Right atrium auricular region (tissue), 2 donors: ENCODE data around the gene AIFM2. TPM values are rescaled to one million over a fixed set of nuclear protein-coding genes. Genes with fewer than 3 reads are reported as not detected.
A peak's percentile ranks its signal among the peaks of the same experiment; 100 is the strongest.
"Not testable (repeated sequence)": the region's sequence is repeated elsewhere in the genome, so short reads cannot be mapped to it uniquely, and the experiment has no call there.

ENCODE experiments used
- DNase-seq: peaks from one replicate; pipeline ENCODE4 v3.0.0-alpha.2; 2019; ENCODE audit warnings: low spot score
- H3K27ac ChIP-seq, 2 donors: fragments of 200-600 bp; sonication (generic); 1 replicate in 1 of 2; 2 replicates in 1 of 2; pipeline ENCODE4 v1.5.1; 2016 to 2019
- H3K27me3 ChIP-seq, 2 donors: fragments of 200-600 bp; sonication (generic); one replicate each; pipeline versions ENCODE4 v1.5.1 to v1.6.0; 2017 to 2019
- H3K36me3 ChIP-seq: fragments of 200-600 bp; sonication (generic); one replicate; pipeline ENCODE4 v1.5.1; 2016
- H3K4me1 ChIP-seq, 2 donors: fragments of 200-600 bp; sonication (generic); one replicate each; pipeline versions ENCODE4 v1.5.1 to v1.6.0; 2017 to 2019
- H3K4me3 ChIP-seq, 2 donors: fragments of 200-600 bp; sonication (generic); 1 replicate in 1 of 2; 2 replicates in 1 of 2; pipeline ENCODE4 v1.5.1; 2017 to 2019; ENCODE audit warnings: mild to moderate bottlenecking in 1 of 2, moderate library complexity in 1 of 2
- H3K9me3 ChIP-seq, 2 donors: fragments of 200-600 bp; sonication (generic); one replicate each; pipeline ENCODE4 v1.5.1; 2019
- CTCF ChIP-seq, 2 donors: fragments of 200-600 bp; sonication (generic); IDR thresholded peaks; one replicate each; pipeline ENCODE4 v1.5.1; 2019; ENCODE audit warnings: antibody characterized with exemption in 2 of 2
- total RNA-seq, 2 donors: library from RNA; depleted of rRNA; stranded (reverse); fragments of >200 nt; gene quantifications; one replicate each; pipeline ENCODE4 v1.1.0, GENCODE V29; 2016

Gene AIFM2
- total RNA-seq: 10 to 100 TPM in 1 of 2 donors, 1 to 10 TPM in 1; 6.2 to 12.0 TPM

GRCh38 chr10:70132098-70133029 lies at the start of gene AIFM2:
AIFM2 (minus strand) TSS chr10:70132825; CDS start chr10:70124084, 8,741 bp downstream.
- Histone ChIP-seq H3K9me3 (no peaks in the 10 kb centered on the region), H3K36me3 (no peaks in the 10 kb centered on the region), H3K27me3 (no peaks in the 10 kb centered on the region), H3K27ac (peak within 1 kb of the TSS; percentile 84 to 87), H3K4me3 (peak within 1 kb of the TSS; percentile 64 to 69), H3K4me1 (peaks cover 0 to 18% of the 10 kb centered on the region in 2 donors)
- DNase-seq: peak; percentile 86
- TF ChIP-seq CTCF (IDR thresholded peaks at IDR 0.05): peak in 1 of 2 donors; percentile 39

- not testable (repeated sequence) for H3K36me3 ChIP-seq, H3K27ac ChIP-seq, H3K4me1 ChIP-seq, H3K4me3 ChIP-seq, DNase-seq, H3K27me3 ChIP-seq
- peaks cover 0 to 11% of the 10 kb centered on the region in 2 donors for H3K9me3 ChIP-seq
Observed at GRCh38 chr10:70179209-70179608, 46.6 kb upstream of the AIFM2 start.

- H3K9me3 ChIP-seq: peaks cover 0 to 11% of the 10 kb centered on the region in 2 donors
- no peak overlapping the region for H3K4me3 ChIP-seq
- no peak for TF ChIP-seq CTCF (IDR thresholded peaks at IDR 0.05)
- H3K27me3 ChIP-seq: no peaks in the 10 kb centered on the region
- H3K27ac ChIP-seq: no peak overlapping the region
- no peaks in the 10 kb centered on the region for H3K4me1 ChIP-seq
- H3K36me3 ChIP-seq: no peaks in the 10 kb centered on the region
- no peak for DNase-seq
Observed at GRCh38 chr10:70178139-70178725, 45.6 kb upstream of the AIFM2 start.

- no peak for TF ChIP-seq CTCF (IDR thresholded peaks at IDR 0.05)
- H3K27ac ChIP-seq: no peak overlapping the region
- H3K9me3 ChIP-seq: peaks cover 0 to 11% of the 10 kb centered on the region in 2 donors
- no peak overlapping the region for H3K4me3 ChIP-seq
- no peaks in the 10 kb centered on the region for H3K27me3 ChIP-seq
- no peak for DNase-seq
- no peaks in the 10 kb centered on the region for H3K36me3 ChIP-seq
- H3K4me1 ChIP-seq: no peaks in the 10 kb centered on the region
Observed at GRCh38 chr10:70176441-70176840, 43.8 kb upstream of the AIFM2 start.

GRCh38 chr10:70175516-70175915 lies 42.9 kb upstream of the AIFM2 start:
- Histone ChIP-seq H3K9me3 (peaks cover 0 to 11% of the 10 kb centered on the region in 2 donors), H3K4me3 (no peak overlapping the region), H3K27ac (no peak overlapping the region), H3K4me1 (no peaks in the 10 kb centered on the region), H3K36me3 (no peaks in the 10 kb centered on the region), H3K27me3 (no peaks in the 10 kb centered on the region)
- no peak for TF ChIP-seq CTCF (IDR thresholded peaks at IDR 0.05)
- no peak for DNase-seq

GRCh38 chr10:70174058-70174741 lies 41.6 kb upstream of the AIFM2 start:
- Histone ChIP-seq H3K4me3 (no peak overlapping the region), H3K36me3 (no peaks in the 10 kb centered on the region), H3K27ac (no peak overlapping the region), H3K27me3 (no peaks in the 10 kb centered on the region), H3K9me3 (no peaks in the 10 kb centered on the region), H3K4me1 (peaks cover 0 to 5% of the 10 kb centered on the region in 2 donors)
- DNase-seq: no peak
- no peak for TF ChIP-seq CTCF (IDR thresholded peaks at IDR 0.05)
